HG03095 (cell line): ENCODE results near the gene RNF7.
A peak's percentile ranks its signal among the peaks of the same experiment; 100 is the strongest.
"Not testable (repeated sequence)": the region's sequence is repeated elsewhere in the genome, so short reads cannot be mapped to it uniquely, and the experiment has no call there.

Experiments
- ATAC-seq: cut with Tn5 transposase; IDR thresholded peaks from one replicate; pipeline ENCODE4 v1.9.1; 2021; ENCODE audit warnings: moderate library complexity; ENCODE audit not compliant: unreplicated experiment

RNF7 gene

GRCh38 chr3:141738022-141738890, at the start of gene RNF7:
RNF7 (plus strand) TSS chr3:141738298; CDS start chr3:141738342, 44 bp downstream.
- peak; percentile 92 for ATAC-seq

DNA sequence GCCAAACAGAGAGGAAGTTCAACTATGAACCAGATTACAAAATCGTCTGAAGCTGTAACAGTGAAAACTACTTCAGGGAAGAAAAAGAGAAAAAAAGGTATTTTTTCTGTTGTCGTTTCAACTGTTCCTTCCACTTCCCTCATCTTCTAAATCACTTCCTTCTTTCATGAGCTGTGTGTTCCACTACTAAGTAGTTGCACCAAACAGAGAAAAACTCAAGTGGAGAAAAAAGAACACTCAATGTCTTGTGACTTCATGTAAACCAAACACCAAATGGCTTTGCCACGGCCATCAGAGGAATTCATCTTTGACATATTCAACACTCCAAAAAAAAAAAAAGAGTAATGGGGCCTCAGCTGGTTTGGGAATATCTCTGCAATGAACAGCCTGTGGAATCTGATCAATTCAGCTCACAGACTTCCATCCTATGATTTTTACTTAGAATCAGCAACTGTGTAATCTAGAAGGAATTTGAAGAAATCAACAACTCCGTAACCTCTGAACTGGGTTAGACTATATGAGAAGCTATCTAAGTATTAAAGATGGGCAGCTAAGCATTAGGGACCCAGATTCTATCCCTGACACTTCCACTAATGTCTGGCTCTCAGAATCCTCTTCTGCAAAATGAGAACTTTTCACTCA, 47.5 kb upstream of the RNF7 start:
- ATAC-seq, result no peak

- not testable (repeated sequence) for ATAC-seq
Observed at GRCh38 chr3:141691471-141691870, 46.6 kb upstream of the RNF7 start.

DNA sequence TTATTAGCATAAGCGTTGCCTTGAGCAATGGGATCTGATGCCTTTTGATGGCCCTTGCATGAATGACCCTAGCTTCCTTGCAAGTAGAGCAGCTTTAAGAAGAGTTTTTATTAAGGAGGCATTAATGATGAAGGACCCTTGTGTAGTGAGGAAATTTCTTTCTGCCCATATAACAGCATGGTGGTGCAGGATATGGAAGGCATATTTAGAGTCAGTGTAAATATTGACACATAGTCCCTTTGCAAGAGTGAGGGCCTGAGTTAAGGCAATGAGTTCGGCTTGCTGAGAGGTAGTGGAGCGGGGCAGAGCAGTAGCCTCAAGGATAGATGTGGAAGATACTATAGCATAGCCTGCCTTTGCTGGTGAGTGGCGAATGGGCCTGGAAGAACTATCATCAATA, 45.1 kb upstream of the RNF7 start:
- ATAC-seq, result not testable (repeated sequence)

GRCh38 chr3:141699324-141699723, 38.8 kb upstream of the RNF7 start:
- ATAC-seq, result no peak

DNA sequence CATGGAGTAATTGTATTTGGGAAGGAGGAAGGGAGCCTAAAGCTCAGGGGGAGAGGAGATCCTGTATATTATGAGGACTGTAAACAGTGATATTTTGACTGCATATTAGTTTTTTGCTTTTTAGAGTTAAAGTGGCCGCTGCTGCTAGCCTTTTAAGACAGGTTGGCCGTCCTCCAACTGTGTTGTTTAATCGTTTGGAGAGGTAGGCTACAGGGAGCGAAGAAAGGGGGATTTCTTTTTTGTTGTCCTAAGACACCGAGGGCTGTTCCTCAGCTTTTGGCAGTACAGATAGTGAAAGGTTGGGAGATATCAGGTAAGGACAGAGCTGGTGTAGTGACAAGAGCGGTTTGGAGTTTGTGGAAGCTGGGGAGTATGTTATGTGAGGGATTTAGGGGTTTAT, 38.2 kb upstream of the RNF7 start:
- ATAC-seq, result no peak

GRCh38 chr3:141703367-141703766, 34.7 kb upstream of the RNF7 start:
- ATAC-seq, result not testable (repeated sequence)

- no peak for ATAC-seq
Observed at GRCh38 chr3:141707741-141708203, 30.3 kb upstream of the RNF7 start.

GRCh38 chr3:141708367-141708766, 29.7 kb upstream of the RNF7 start:
- no peak for ATAC-seq

- ATAC-seq, result no peak
Observed at GRCh38 chr3:141709126-141709770, 28.9 kb upstream of the RNF7 start.

DNA sequence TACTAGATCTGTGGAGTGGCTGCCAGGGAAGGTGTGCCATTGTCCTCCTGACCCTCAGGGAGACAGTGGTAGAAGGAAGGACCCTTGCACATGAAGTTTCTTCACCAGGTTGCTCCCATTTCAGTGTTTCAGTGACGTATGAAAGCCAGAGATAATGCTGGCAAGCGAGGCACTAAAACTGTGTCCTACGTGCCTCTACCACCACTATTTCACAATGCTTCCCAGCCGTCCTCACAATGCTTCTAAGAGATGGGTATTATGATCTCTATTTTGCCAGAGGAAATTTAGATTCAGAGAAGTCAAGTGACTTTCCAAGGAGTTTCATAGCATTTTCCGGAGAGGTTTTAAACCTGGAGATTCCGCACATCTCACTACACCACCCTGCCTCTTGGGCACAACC, 28.0 kb upstream of the RNF7 start:
- ATAC-seq, result no peak

- ATAC-seq, result no peak
Observed at GRCh38 chr3:141710888-141711616, 27.0 kb upstream of the RNF7 start.

- no peak for ATAC-seq
Observed at GRCh38 chr3:141714671-141715070, 23.4 kb upstream of the RNF7 start.

- no peak for ATAC-seq
Observed at GRCh38 chr3:141722081-141722480, 16.0 kb upstream of the RNF7 start.

DNA sequence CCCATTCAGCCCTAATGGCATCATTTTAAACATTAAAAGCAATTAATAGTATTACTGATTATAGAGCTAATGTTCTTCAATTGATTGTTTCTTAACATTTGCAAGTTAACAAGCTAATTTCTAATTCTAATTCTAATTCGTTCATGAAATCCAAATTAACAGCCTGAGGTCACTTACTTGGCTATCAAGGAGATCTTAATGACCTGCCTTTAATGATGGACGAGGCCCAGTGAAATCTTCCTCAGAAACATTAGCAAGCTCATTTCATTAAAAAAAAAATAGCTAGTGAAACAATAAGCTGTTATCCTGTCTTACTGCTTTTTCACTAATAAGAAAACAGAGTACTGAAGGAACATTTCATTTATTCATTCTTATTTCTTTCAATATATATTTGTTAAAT, 15.4 kb upstream of the RNF7 start:
- ATAC-seq, result no peak

DNA sequence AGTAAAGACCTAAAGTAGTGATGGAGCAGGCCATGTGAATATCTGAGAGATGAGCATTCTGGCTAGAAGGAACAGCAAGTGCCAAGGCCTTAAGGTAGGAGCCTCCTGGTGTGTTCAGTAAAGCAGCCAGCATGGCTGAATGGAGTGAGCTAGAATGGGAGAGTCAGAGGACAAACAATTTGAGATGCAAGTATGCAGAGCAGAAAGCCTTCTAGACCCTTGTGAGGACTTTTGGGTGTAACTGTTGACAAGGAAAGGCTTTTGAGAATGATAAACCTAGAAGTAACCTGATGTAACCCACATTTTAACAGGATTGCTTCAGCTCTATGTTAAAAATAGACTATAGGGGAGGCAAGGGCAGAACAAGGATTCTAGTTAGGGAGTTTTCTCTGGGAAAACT, 14.8 kb upstream of the RNF7 start:
- no peak for ATAC-seq

DNA sequence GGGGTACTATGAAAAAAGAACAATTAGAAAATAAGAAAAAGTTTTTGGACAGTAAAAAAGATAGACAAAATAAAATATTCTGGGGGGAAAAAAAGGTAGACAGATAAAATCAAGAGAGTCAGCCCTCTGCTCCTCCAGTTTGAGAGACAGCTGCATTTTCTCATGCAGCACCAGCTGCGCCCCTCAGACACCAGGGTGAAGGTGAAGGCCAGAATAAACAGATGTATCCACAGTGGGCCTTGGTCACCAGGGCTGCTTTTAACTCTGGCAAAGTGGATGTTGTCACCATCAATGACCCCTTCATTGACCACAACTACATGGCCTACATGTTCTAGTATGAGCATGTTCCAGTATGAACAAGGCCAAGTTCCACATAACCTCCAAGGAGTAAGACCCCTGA, 13.9 kb upstream of the RNF7 start:
- ATAC-seq, result no peak

DNA sequence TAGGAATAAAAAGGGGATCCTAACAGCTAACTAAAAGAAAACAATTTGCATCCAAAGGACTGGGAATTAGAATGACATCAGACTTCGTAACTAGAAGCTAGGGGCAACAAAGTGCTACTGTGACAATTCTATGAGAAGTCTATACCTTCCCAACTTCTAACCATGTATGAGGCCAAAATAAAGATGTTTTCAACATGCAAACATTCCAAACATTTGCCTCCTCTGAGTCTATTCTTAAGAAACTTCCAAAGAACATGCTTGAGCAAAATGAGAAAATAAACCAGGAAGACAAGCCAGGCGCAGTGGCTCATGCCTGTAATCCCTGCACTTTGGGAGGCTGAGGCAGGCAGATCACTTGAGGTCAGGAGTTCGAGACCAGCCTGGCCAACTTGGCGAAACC, 13.1 kb upstream of the RNF7 start:
- ATAC-seq, result no peak

DNA sequence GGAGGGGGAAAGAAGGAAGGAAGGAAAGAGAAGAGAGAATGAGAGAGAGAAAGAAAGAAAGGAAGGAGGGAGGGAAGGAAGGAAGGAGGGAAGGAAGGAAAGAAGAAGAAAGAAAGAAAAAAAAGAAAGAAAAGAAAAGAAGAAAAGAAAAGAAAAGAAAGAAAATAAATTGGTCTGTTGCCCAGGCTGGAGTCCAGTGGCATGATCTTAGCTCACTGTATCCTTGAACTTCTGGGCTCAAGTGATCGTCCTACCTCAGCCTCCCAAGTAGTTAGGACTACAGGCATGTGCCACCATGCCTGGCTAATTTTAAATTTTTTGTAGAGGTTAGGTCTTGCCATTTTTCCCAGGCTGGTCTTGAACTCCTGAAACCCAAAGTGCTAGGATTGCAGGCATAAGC, 11.6 kb upstream of the RNF7 start:
- ATAC-seq, result no peak

DNA sequence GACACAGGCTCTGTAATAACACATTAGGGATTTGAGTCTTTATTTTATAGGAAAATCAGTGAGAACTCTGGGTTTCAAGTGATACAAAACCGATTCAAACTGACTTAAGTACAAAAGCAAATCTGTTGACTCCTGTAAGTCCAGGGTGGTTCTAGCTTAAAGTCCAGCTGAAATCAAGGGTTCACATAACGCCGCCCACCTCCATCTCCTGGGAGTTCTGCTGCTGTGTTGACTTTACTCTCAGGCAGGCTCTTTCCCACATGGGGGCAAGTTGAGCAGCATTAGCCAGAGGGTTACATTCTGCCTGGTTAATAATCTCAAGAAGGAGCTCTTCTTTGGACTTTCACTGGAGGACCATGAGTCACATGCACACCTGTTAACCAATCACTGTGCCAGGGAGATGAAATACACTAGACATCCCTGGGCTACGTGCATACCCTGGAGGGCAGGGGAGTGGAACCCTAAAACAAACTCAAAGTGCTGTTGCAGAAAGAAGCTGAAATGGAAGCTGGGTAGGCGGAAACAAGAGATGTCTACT, 9.7 kb upstream of the RNF7 start:
- no peak for ATAC-seq

DNA sequence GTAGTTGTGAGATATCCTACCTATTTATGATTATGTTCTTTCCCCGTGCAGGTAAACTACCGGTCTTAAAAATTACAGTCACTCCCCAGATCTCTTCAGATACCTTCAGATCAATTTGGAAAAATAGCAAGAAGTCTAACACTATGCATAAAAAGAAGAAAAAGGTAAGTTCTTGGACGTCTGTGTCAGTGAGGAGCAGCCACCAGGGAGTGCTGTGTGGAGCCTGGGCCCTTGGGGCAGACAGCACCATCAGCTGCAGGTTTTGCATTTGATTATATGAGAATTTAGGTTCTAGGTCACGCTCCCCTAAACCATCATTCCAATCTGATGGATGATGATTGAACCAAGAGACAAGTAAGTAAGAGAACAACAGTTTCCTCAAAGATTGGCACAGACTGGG, 8.9 kb upstream of the RNF7 start:
- ATAC-seq, result no peak
